Fibroblast of the aortic adventitia (primary cell): ENCODE results near the gene CPSF6. TPM values are rescaled to one million over a fixed set of nuclear protein-coding genes. Genes with fewer than 3 reads are reported as not detected.
"Not testable (repeated sequence)": the region's sequence is repeated elsewhere in the genome, so short reads cannot be mapped to it uniquely, and the experiment has no call there.

ENCODE experiments used
- DNase-seq: peaks from one replicate; pipeline ENCODE4 v3.0.0-alpha.2; 2010; ENCODE audit warnings: low read depth
- H3K4me3 ChIP-seq: 2 replicates; pipeline ENCODE4 v1.5.1; 2011; ENCODE audit warnings: low read depth, mild to moderate bottlenecking, control low read depth, low read length, moderate library complexity
- total RNA-seq: library from RNA; depleted of rRNA; stranded (reverse); fragments of >200 nt; gene quantifications from 2 replicates; pipeline ENCODE4 v1.2.3, GENCODE V29; 2012; ENCODE audit warnings: low replicate concordance
- TF ChIP-seq, protein P1 (sequence below): IDR thresholded peaks from 2 replicates; pipeline ENCODE4 v1.5.1; 2011; ENCODE audit warnings: mild to moderate bottlenecking, low read length, control low read depth, inconsistent platforms; ENCODE audit not compliant: insufficient read depth

Gene CPSF6
- total RNA-seq, 1 donor = 25.8 TPM

DNA sequence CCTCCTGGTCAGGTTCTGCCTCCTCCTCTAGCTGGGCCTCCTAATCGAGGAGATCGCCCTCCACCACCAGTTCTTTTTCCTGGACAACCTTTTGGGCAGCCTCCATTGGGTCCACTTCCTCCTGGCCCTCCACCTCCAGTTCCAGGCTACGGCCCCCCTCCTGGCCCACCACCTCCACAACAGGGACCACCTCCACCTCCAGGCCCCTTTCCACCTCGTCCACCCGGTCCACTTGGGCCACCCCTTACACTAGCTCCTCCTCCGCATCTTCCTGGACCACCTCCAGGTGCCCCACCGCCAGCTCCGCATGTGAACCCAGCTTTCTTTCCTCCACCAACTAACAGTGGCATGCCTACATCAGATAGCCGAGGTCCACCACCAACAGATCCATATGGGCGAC lies 19.3 kb downstream of the CPSF6 start:
- DNase-seq = no peak
- TF ChIP-seq, protein P1, sequence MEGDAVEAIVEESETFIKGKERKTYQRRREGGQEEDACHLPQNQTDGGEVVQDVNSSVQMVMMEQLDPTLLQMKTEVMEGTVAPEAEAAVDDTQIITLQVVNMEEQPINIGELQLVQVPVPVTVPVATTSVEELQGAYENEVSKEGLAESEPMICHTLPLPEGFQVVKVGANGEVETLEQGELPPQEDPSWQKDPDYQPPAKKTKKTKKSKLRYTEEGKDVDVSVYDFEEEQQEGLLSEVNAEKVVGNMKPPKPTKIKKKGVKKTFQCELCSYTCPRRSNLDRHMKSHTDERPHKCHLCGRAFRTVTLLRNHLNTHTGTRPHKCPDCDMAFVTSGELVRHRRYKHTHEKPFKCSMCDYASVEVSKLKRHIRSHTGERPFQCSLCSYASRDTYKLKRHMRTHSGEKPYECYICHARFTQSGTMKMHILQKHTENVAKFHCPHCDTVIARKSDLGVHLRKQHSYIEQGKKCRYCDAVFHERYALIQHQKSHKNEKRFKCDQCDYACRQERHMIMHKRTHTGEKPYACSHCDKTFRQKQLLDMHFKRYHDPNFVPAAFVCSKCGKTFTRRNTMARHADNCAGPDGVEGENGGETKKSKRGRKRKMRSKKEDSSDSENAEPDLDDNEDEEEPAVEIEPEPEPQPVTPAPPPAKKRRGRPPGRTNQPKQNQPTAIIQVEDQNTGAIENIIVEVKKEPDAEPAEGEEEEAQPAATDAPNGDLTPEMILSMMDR = no peak
- H3K4me3 ChIP-seq = no peak overlapping the region

DNA sequence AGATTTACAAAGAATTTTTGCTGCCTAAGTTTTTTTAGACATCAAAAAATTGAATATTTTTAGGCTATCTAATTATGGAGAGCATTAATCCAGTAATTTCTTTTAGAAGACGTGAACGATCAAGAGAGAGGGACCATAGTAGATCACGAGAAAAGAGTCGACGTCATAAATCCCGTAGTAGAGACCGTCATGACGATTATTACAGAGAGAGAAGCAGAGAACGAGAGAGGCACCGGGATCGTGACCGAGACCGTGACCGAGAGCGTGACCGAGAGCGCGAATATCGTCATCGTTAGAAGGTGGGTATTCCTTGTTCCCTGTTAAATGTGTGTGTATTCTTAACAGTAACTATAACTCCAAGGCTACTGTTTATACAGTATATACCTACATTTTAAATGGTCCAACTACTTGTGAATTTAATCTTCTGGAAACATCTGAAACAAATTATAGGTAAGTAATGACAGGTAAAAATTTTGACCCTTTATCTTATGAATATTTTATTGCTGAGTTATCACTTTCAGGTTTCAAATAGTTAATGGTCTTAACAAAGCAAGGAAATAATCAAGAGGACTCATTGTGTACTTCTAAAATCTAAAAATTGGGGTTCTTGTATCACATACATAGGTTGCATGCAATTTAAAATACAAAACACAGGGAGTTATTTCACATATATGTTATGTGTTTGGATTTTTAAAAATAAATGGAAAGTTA lies 23.1 kb downstream of the CPSF6 start:
- TF ChIP-seq, protein P1 = no peak
- no peak overlapping the region for H3K4me3 ChIP-seq
- DNase-seq = no peak

DNA sequence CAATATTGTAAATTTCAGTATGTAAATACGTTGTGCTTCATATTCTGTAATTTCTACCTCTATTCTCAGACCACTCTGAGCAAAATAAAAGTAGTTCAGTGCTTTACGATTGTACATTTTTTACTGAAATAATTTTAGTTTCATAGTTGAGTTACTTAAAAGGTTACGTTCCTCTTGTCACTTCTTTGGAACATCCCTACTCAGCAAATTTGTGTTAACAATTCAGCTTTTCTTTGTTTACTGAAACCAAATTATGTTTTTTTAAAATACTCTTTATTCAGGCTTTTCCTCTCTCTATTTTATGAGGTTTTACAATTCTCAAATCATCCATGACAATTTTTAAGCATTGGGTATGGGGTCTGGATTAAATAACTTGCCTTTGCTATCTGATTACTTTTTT lies 25.8 kb downstream of the CPSF6 start:
- H3K4me3 ChIP-seq = no peak overlapping the region
- TF ChIP-seq, protein P1 = no peak
- DNase-seq = no peak

DNA sequence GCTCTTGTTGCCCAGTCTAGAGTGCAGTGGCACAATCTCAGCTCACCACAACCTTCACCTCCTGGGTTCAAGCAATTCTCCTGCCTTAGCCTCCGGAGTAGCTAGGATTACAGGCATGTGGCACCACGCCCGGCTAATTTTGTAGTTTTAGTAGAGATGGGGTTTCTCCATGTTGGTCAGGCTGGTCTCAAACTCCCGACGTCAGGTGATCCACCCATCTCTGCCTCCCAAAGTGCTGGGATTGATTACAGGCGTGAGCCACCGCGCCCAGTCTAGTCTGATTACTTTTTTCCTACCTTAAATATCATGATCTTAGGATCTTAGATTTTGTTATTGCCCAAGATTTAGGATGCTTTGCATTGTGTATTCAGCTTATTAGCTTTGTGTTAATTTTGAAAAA lies 26.3 kb downstream of the CPSF6 start:
- not testable (repeated sequence) for H3K4me3 ChIP-seq, DNase-seq

DNA sequence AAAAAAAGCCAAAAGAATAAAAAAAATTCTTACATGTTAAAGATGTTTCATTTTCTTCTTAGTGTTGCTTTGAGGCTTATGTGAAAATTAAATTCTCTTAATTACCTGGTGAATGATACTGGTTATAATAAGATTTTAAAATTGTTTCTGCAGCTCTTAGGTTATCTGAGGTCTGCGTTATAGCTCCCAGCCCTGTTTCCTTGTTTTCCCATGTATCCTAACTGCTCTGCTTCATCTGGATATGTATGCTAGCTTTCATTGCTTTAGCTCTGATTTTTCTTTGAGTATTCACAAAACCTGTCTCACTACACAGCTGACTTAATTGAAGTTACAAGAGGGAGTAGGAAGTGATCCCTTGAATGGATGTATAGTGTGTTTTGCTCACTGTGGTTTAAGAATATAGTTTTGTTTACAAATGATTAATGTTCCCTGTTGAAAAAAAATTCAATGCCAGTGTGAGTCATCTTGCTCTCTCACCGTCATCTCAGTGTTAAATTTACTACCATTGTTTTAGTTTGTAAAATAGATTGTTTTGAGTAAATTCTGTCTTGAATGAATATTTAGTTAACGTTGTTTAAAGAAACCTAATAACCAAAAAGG lies 26.8 kb downstream of the CPSF6 start:
- DNase-seq = peak; percentile 65
- TF ChIP-seq, protein P1 = no peak
- no peak overlapping the region for H3K4me3 ChIP-seq

DNA sequence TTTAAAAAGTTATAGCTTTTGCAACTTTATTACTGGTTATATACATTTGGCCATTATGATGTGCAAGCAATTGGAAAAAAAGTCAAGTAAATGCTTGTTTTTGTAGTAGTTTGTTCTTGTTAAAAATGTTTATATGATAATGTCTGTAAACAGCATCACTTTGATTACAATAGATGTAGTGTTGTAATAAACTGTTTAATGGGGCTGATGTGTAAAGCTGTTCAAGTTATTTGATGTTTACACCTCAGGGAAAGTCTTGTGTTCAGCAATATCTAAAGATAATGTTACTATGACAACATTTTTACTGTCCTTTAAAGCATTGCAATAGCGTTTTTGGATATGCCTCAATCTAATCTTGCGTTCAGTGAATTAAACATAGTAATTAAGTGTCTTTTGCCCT lies 30.4 kb downstream of the CPSF6 start:
- no peak overlapping the region for H3K4me3 ChIP-seq
- no peak for DNase-seq
- TF ChIP-seq, protein P1 = no peak

DNA sequence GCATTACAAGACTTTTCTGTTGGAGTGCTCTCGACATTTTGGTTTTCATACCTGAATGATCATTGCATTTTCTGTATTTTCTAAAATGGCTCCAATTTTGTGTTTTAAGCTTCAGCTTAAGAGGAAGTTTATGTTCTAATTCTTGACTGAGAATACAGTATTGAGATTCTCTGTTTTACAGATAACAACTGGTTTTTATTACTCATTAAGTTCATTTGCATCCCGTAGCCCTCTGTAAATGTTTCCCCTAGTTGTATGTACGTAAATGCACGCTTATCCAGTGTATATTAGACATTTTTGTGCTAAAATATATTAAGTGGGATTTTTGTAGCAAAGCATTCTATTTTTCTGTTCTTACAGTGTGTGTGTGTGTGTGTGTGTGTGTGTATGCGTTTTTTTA lies 33.1 kb downstream of the CPSF6 start:
- H3K4me3 ChIP-seq = no peak overlapping the region
- DNase-seq = no peak
- TF ChIP-seq, protein P1 = no peak
